Lower leg skin (tissue), 3 donors: ENCODE results near the gene TNFSF10.

Source experiments
- POLR2A ChIP-seq, 2 donors: fragments of 450-650 bp; IDR thresholded peaks; one replicate each; pipeline ENCODE4 v1.6.1; 2016 to 2017; ENCODE audit warnings: antibody characterized with exemption in 2 of 2, mild to moderate bottlenecking in 1 of 2, moderate library complexity in 1 of 2
- TF ChIP-seq, protein P1 (sequence below), 3 donors: fragments of 450-650 bp; IDR thresholded peaks; one replicate each; pipeline ENCODE4 v1.5.1; 2016; ENCODE audit warnings: antibody characterized with exemption in 3 of 3, mild to moderate bottlenecking in 3 of 3, moderate library complexity in 2 of 3

DNA sequence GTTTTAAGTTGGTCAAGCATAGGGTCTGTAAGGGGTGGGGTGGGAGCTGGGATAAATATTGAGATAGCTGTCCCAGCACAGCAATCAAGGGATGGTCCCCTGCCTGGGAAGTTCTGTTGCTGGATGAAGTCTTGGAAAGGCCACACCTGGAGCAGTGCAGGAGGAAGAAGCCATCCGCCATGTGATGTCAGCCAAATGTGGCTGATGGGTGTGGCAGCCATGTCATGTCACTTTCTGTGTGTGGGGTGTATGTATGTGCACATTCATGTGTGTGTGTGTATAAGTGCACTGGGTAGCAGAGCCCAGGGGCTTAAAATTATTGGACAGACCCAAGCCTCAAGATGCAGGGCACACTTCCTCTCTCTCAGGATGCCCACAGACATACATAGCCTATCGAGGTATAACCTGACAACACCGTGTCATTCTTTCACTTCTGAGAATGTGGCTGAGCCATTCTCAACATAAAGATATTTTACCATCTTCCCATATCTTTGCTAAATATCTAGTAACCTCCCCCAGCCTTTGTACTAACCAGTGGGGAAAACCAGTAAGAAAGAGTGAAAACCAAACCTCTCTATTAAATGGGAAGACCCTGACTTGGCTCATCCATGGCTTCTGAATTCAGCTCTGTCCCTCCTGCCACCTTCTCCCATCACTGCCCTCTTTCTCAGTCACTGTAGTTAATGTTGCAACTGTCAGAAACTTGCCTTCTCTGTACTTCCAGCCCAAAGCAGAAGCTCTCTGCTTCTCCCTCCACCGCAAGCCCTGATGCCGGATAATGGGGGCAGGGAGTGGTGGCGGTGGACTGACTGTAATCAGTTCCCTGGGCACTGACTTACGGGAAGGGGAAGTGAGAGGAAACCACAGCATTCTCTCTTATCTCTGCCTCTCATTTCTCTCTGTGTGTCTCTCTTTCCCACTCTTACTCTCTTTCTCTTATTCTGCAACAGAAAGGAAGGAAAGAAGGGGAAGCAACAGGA is 11.2 kb downstream of the TNFSF10 start:
- TF ChIP-seq POLR2A (IDR thresholded peaks at IDR 0.05) = no peak
- TF ChIP-seq, protein P1, sequence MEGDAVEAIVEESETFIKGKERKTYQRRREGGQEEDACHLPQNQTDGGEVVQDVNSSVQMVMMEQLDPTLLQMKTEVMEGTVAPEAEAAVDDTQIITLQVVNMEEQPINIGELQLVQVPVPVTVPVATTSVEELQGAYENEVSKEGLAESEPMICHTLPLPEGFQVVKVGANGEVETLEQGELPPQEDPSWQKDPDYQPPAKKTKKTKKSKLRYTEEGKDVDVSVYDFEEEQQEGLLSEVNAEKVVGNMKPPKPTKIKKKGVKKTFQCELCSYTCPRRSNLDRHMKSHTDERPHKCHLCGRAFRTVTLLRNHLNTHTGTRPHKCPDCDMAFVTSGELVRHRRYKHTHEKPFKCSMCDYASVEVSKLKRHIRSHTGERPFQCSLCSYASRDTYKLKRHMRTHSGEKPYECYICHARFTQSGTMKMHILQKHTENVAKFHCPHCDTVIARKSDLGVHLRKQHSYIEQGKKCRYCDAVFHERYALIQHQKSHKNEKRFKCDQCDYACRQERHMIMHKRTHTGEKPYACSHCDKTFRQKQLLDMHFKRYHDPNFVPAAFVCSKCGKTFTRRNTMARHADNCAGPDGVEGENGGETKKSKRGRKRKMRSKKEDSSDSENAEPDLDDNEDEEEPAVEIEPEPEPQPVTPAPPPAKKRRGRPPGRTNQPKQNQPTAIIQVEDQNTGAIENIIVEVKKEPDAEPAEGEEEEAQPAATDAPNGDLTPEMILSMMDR (IDR thresholded peaks at IDR 0.05) = no peak
